Muscle layer of duodenum (tissue), 2 donors: ENCODE results near the gene RAB3C.
"Not testable (repeated sequence)": the region's sequence is repeated elsewhere in the genome, so short reads cannot be mapped to it uniquely, and the experiment has no call there.

Experiments
- H3K27ac ChIP-seq: one replicate; pipeline ENCODE4 v1.7.0; 2013; ENCODE audit warnings: mild to moderate bottlenecking, low read length
- H3K27me3 ChIP-seq: one replicate; pipeline ENCODE4 v1.7.0; 2013; ENCODE audit warnings: low read depth, mild to moderate bottlenecking, control low read depth, low read length
- H3K36me3 ChIP-seq, 2 donors: one replicate each; pipeline ENCODE4 v1.7.0; 2013; ENCODE audit warnings: low read length in 2 of 2, control low read depth in 1 of 2, mild to moderate bottlenecking in 1 of 2; ENCODE audit not compliant: insufficient read depth in 2 of 2, control insufficient read depth in 1 of 2
- H3K4me1 ChIP-seq, 2 donors: one replicate each; pipeline ENCODE4 v1.7.0; 2013; ENCODE audit warnings: low read length in 2 of 2, mild to moderate bottlenecking in 2 of 2, control low read depth in 1 of 2, moderate library complexity in 1 of 2; ENCODE audit not compliant: insufficient read depth in 2 of 2, control insufficient read depth in 1 of 2
- H3K4me3 ChIP-seq, 2 donors: one replicate each; pipeline ENCODE4 v1.7.0; 2013; ENCODE audit warnings: low read length in 2 of 2, low read depth in 1 of 2, mild to moderate bottlenecking in 1 of 2
- H3K9me3 ChIP-seq, 2 donors: one replicate each; pipeline ENCODE4 v1.7.0; 2013; ENCODE audit warnings: low read length in 2 of 2, control low read depth in 1 of 2, mild to moderate bottlenecking in 1 of 2; ENCODE audit not compliant: control insufficient read depth in 1 of 2
- donor health status: healthy.

The RAB3C gene

GRCh38 chr5:58564043-58564832, 18.6 kb upstream of the RAB3C start:
- not testable (repeated sequence) for H3K4me1 ChIP-seq, H3K36me3 ChIP-seq, H3K27ac ChIP-seq, H3K4me3 ChIP-seq, H3K9me3 ChIP-seq, H3K27me3 ChIP-seq

GRCh38 chr5:58565033-58565432, 17.8 kb upstream of the RAB3C start:
- no peaks in the 10 kb centered on the region for H3K4me1 ChIP-seq
- H3K4me3 ChIP-seq, result no peak overlapping the region
- no peaks in the 10 kb centered on the region for H3K36me3 ChIP-seq

GRCh38 chr5:58571501-58571900, 11.4 kb upstream of the RAB3C start:
- no peaks in the 10 kb centered on the region for H3K27me3 ChIP-seq
- no peaks in the 10 kb centered on the region for H3K4me1 ChIP-seq
- no peak overlapping the region for H3K4me3 ChIP-seq
- no peaks in the 10 kb centered on the region for H3K9me3 ChIP-seq
- H3K36me3 ChIP-seq, result no peaks in the 10 kb centered on the region
- H3K27ac ChIP-seq, result no peak overlapping the region

More at GRCh38 chr5:58565033-58565432, 17.8 kb upstream of the RAB3C start:
- Histone ChIP-seq H3K9me3 (no peaks in the 10 kb centered on the region), H3K27ac (no peak overlapping the region), H3K27me3 (no peaks in the 10 kb centered on the region)

- H3K27ac ChIP-seq, H3K4me1 ChIP-seq, H3K27me3 ChIP-seq, H3K36me3 ChIP-seq, H3K9me3 ChIP-seq, H3K4me3 ChIP-seq: not testable (repeated sequence)
These were observed 9.9 kb upstream of the RAB3C start for GRCh38 chr5:58572973-58573372.

GRCh38 chr5:58579781-58580180, 3.1 kb upstream of the RAB3C start:
- H3K36me3 ChIP-seq, result no peaks in the 10 kb centered on the region
- H3K27me3 ChIP-seq, result peaks cover 16% of the 10 kb centered on the region

GRCh38 chr5:58582019-58582802, 664 bp upstream of the RAB3C start:
- Histone ChIP-seq H3K9me3 (no peaks in the 10 kb centered on the region), H3K36me3 (no peaks in the 10 kb centered on the region), H3K27ac (no peak overlapping the region), H3K4me1 (peaks cover 7 to 17% of the 10 kb centered on the region in 2 donors), H3K27me3 (peaks cover 16% of the 10 kb centered on the region), H3K4me3 (peak overlapping the region; percentile 82 to 89)

More at GRCh38 chr5:58579781-58580180, 3.1 kb upstream of the RAB3C start:
- H3K4me3 ChIP-seq, result no peak overlapping the region
- H3K27ac ChIP-seq, result no peak overlapping the region
- H3K4me1 ChIP-seq, result peaks cover 7 to 17% of the 10 kb centered on the region in 2 donors
- H3K9me3 ChIP-seq, result no peaks in the 10 kb centered on the region

- H3K36me3 ChIP-seq, result no peaks in the 10 kb centered on the region
- H3K27ac ChIP-seq, result no peak overlapping the region
- no peak overlapping the region for H3K4me3 ChIP-seq
- no peaks in the 10 kb centered on the region for H3K9me3 ChIP-seq
- H3K4me1 ChIP-seq, result no peaks in the 10 kb centered on the region
- H3K27me3 ChIP-seq, result no peaks in the 10 kb centered on the region
These were observed 13.1 kb downstream of the RAB3C start for GRCh38 chr5:58595952-58596351.

GRCh38 chr5:58598440-58598839, 15.6 kb downstream of the RAB3C start:
- Histone ChIP-seq H3K36me3 (no peaks in the 10 kb centered on the region), H3K27ac (no peak overlapping the region), H3K9me3 (peaks cover 0 to 2% of the 10 kb centered on the region in 2 donors), H3K4me3 (no peak overlapping the region), H3K27me3 (no peaks in the 10 kb centered on the region), H3K4me1 (no peaks in the 10 kb centered on the region)

GRCh38 chr5:58599217-58599616, 16.3 kb downstream of the RAB3C start:
- no peaks in the 10 kb centered on the region for H3K36me3 ChIP-seq
- peaks cover 0 to 2% of the 10 kb centered on the region in 2 donors for H3K9me3 ChIP-seq
- H3K27ac ChIP-seq, result no peak overlapping the region
- no peaks in the 10 kb centered on the region for H3K27me3 ChIP-seq
- no peak overlapping the region for H3K4me3 ChIP-seq
- no peaks in the 10 kb centered on the region for H3K4me1 ChIP-seq

GRCh38 chr5:58600613-58601012, 17.7 kb downstream of the RAB3C start:
- H3K4me3 ChIP-seq, H3K9me3 ChIP-seq, H3K27ac ChIP-seq, H3K4me1 ChIP-seq, H3K36me3 ChIP-seq, H3K27me3 ChIP-seq: not testable (repeated sequence)

- H3K4me1 ChIP-seq, H3K4me3 ChIP-seq, H3K27ac ChIP-seq, H3K27me3 ChIP-seq, H3K36me3 ChIP-seq, H3K9me3 ChIP-seq: not testable (repeated sequence)
These were observed 20.0 kb downstream of the RAB3C start for GRCh38 chr5:58602889-58603288.
